DOHH2 (cell line): ENCODE data around the gene GCNT2.

Experiments
- H3F3A ChIP-seq: fragments of 200-600 bp; sonication (generic), shearing (Covaris generic); 2 replicates; pipeline ENCODE4 v1.6.0; 2016; ENCODE audit warnings: antibody characterized with exemption, mild to moderate bottlenecking; ENCODE audit not compliant: control insufficient read depth, insufficient read depth
- H3K27ac ChIP-seq: fragments of 200-600 bp; sonication (generic); 2 replicates; pipeline ENCODE4 v1.5.1; 2014; ENCODE audit warnings: low read depth, mild to moderate bottlenecking, low read length, moderate library complexity
- H3K27me3 ChIP-seq: fragments of 200-600 bp; sonication (generic); 2 replicates; pipeline ENCODE4 v1.6.1; 2014; ENCODE audit warnings: mild to moderate bottlenecking, low read length, mixed read lengths; ENCODE audit not compliant: control insufficient read depth
- H3K36me3 ChIP-seq: fragments of 200-600 bp; sonication (generic); 2 replicates; pipeline ENCODE4 v1.6.1; 2014; ENCODE audit warnings: mild to moderate bottlenecking, low read length, moderate library complexity, mixed read lengths; ENCODE audit not compliant: control insufficient read depth
- H3K4me1 ChIP-seq: fragments of 200-600 bp; sonication (generic); 2 replicates; pipeline ENCODE4 v1.6.1; 2014; ENCODE audit warnings: mild to moderate bottlenecking, low read length, mixed read lengths; ENCODE audit not compliant: control insufficient read depth
- H3K4me2 ChIP-seq: fragments of 200-600 bp; sonication (generic); 2 replicates; pipeline ENCODE4 v1.6.0; 2014; ENCODE audit warnings: mild to moderate bottlenecking, low read length, moderate library complexity
- H3K4me3 ChIP-seq: fragments of 200-600 bp; sonication (generic); 2 replicates; pipeline ENCODE4 v1.5.1; 2014; ENCODE audit warnings: mild to moderate bottlenecking, low read length, mixed read lengths
- H3K79me2 ChIP-seq: fragments of 200-600 bp; sonication (generic); 2 replicates; pipeline ENCODE4 v1.6.1; 2014; ENCODE audit warnings: mild to moderate bottlenecking, low read length, mixed read lengths; ENCODE audit not compliant: control insufficient read depth
- H3K9me2 ChIP-seq: fragments of 200-600 bp; sonication (generic); replicated peaks from 2 replicates; pipeline ENCODE4 v1.6.1; 2014; ENCODE audit warnings: mild to moderate bottlenecking, low read length, mixed read lengths; ENCODE audit not compliant: control insufficient read depth
- H3K9me3 ChIP-seq: fragments of 200-600 bp; sonication (generic); 2 replicates; pipeline ENCODE4 v1.6.1; 2014; ENCODE audit warnings: antibody characterized with exemption, low read length, mixed read lengths; ENCODE audit not compliant: control insufficient read depth, insufficient read depth
- H4K20me1 ChIP-seq: fragments of 200-600 bp; sonication (generic); 2 replicates; pipeline ENCODE4 v1.6.0; 2014; ENCODE audit warnings: low read depth, mild to moderate bottlenecking, antibody characterized with exemption, low read length, moderate library complexity; ENCODE audit not compliant: control insufficient read depth, insufficient read depth
- CTCF ChIP-seq: fragments of 200-600 bp; sonication (generic); IDR thresholded peaks from one replicate; pipeline ENCODE4 v1.5.1; 2014; ENCODE audit warnings: antibody characterized with exemption, mild to moderate bottlenecking, low read depth, low read length; ENCODE audit not compliant: poor library complexity, severe bottlenecking
- EZH2phosphoT487 ChIP-seq: fragments of 200-600 bp; sonication (generic); IDR thresholded peaks from 2 replicates; pipeline ENCODE4 v1.6.1; 2017; ENCODE audit warnings: borderline replicate concordance, mild to moderate bottlenecking, antibody characterized with exemption, low read length, moderate library complexity, mixed read lengths

The GCNT2 gene

GRCh38 chr6:10540073-10540746, 19.1 kb downstream of the GCNT2 start:
- Histone ChIP-seq H3K4me1 (peaks cover 66% of the 10 kb centered on the region), H3K27ac (peak overlapping the region; percentile 48), H3K4me3 (peak overlapping the region; percentile 47), H3K9me2 (no peaks in the 10 kb centered on the region), H3K27me3 (no peaks in the 10 kb centered on the region), H3K9me3 (no peaks in the 10 kb centered on the region), H3F3A (peaks cover 24% of the 10 kb centered on the region), H3K36me3 (peaks cover 30% of the 10 kb centered on the region), H4K20me1 (no peaks in the 10 kb centered on the region), H3K79me2 (peaks cover 77% of the 10 kb centered on the region), H3K4me2 (peak overlapping the region; percentile 64)
- TF ChIP-seq EZH2phosphoT487 (no peak), CTCF (no peak)

- peaks cover 54% of the 10 kb centered on the region for H3K4me1 ChIP-seq
- no peaks in the 10 kb centered on the region for H4K20me1 ChIP-seq
- H3K27me3 ChIP-seq, result no peaks in the 10 kb centered on the region
- H3F3A ChIP-seq, result peaks cover 10% of the 10 kb centered on the region
- H3K9me2 ChIP-seq, result no peaks in the 10 kb centered on the region
- no peaks in the 10 kb centered on the region for H3K9me3 ChIP-seq
- no peak overlapping the region for H3K4me3 ChIP-seq
- peaks cover 25% of the 10 kb centered on the region for H3K36me3 ChIP-seq
- no peak overlapping the region for H3K4me2 ChIP-seq
- H3K27ac ChIP-seq, result no peak overlapping the region
- peaks cover 82% of the 10 kb centered on the region for H3K79me2 ChIP-seq
- no peak for TF ChIP-seq EZH2phosphoT487
Measured at GRCh38 chr6:10541591-10541990, 20.4 kb downstream of the GCNT2 start.

GRCh38 chr6:10542213-10542612, 21.1 kb downstream of the GCNT2 start:
- Histone ChIP-seq H3K4me1 (peaks cover 47% of the 10 kb centered on the region), H4K20me1 (no peaks in the 10 kb centered on the region), H3K9me2 (no peaks in the 10 kb centered on the region), H3K4me3 (no peak overlapping the region), H3K27ac (no peak overlapping the region), H3K79me2 (peaks cover 81% of the 10 kb centered on the region), H3K27me3 (no peaks in the 10 kb centered on the region), H3K4me2 (no peak overlapping the region), H3F3A (peaks cover 5% of the 10 kb centered on the region), H3K36me3 (peaks cover 20% of the 10 kb centered on the region), H3K9me3 (no peaks in the 10 kb centered on the region)
- no peak for TF ChIP-seq CTCF
- no peak for TF ChIP-seq EZH2phosphoT487

- Histone ChIP-seq H3K9me2 (no peaks in the 10 kb centered on the region), H4K20me1 (no peaks in the 10 kb centered on the region), H3K4me3 (no peak overlapping the region), H3K4me2 (no peak overlapping the region), H3K36me3 (peaks cover 18% of the 10 kb centered on the region), H3F3A (peaks cover 5% of the 10 kb centered on the region), H3K9me3 (no peaks in the 10 kb centered on the region), H3K27ac (no peak overlapping the region), H3K79me2 (peaks cover 82% of the 10 kb centered on the region), H3K4me1 (peaks cover 37% of the 10 kb centered on the region), H3K27me3 (no peaks in the 10 kb centered on the region)
- TF ChIP-seq CTCF (no peak), EZH2phosphoT487 (no peak)
Measured at GRCh38 chr6:10543488-10543887, 22.3 kb downstream of the GCNT2 start.
